Fibroblast of lung (primary cell): ENCODE results near the gene THAP5.

ENCODE experiments used
- EZH2 ChIP-seq: IDR thresholded peaks from 2 replicates; pipeline ENCODE4 v1.5.1; 2012; ENCODE audit warnings: low read length, control low read depth, mild to moderate bottlenecking; ENCODE audit errors: missing control alignments
- TF ChIP-seq, protein P1 (sequence below), 2 donors: IDR thresholded peaks in 1 of 2; conservative IDR thresholded peaks in 1 of 2; 1 replicate in 1 of 2; 2 replicates in 1 of 2; pipeline ENCODE4 v1.5.1; 2011 to 2012; ENCODE audit warnings: low read length in 2 of 2, control low read depth in 1 of 2, inconsistent platforms in 1 of 2, low read depth in 1 of 2, mild to moderate bottlenecking in 1 of 2

- TF ChIP-seq, protein P1, sequence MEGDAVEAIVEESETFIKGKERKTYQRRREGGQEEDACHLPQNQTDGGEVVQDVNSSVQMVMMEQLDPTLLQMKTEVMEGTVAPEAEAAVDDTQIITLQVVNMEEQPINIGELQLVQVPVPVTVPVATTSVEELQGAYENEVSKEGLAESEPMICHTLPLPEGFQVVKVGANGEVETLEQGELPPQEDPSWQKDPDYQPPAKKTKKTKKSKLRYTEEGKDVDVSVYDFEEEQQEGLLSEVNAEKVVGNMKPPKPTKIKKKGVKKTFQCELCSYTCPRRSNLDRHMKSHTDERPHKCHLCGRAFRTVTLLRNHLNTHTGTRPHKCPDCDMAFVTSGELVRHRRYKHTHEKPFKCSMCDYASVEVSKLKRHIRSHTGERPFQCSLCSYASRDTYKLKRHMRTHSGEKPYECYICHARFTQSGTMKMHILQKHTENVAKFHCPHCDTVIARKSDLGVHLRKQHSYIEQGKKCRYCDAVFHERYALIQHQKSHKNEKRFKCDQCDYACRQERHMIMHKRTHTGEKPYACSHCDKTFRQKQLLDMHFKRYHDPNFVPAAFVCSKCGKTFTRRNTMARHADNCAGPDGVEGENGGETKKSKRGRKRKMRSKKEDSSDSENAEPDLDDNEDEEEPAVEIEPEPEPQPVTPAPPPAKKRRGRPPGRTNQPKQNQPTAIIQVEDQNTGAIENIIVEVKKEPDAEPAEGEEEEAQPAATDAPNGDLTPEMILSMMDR (conservative IDR thresholded peaks at IDR 0.05 in 1 of 2, IDR thresholded peaks at IDR 0.05 in 1 of 2; ENCODE audit: low read depth in 1 of 2, low read length in 2 of 2), result no peak
- no peak for TF ChIP-seq EZH2
Observed at GRCh38 chr7:108586274-108586710, 16.8 kb upstream of the THAP5 start.
